Hepatocyte (in vitro differentiated cells): ENCODE data around the gene FBLN2. TPM values are rescaled to one million over a fixed set of nuclear protein-coding genes. Genes with fewer than 3 reads are reported as not detected.

Experiments
- DNase-seq: peaks from one replicate; pipeline ENCODE4 v3.0.0-alpha.2; 2016; ENCODE audit warnings: low spot score
- H2AFZ ChIP-seq: fragments of 200-600 bp; sonication (generic); 2 replicates; pipeline ENCODE4 v1.6.0; 2016; ENCODE audit warnings: antibody characterized with exemption, mild to moderate bottlenecking
- H3K27ac ChIP-seq: fragments of 200-600 bp; sonication (generic); 2 replicates; pipeline ENCODE4 v1.5.1; 2016; ENCODE audit warnings: mild to moderate bottlenecking
- H3K27me3 ChIP-seq: fragments of 200-600 bp; sonication (generic); 2 replicates; pipeline ENCODE4 v1.6.1; 2016
- H3K36me3 ChIP-seq: fragments of 200-600 bp; sonication (generic); replicated peaks from 2 replicates; pipeline ENCODE4 v1.5.1; 2016; ENCODE audit warnings: low read depth; ENCODE audit not compliant: insufficient read depth
- H3K4me1 ChIP-seq: fragments of 200-600 bp; sonication (generic); 2 replicates; pipeline ENCODE4 v1.5.1; 2016; ENCODE audit warnings: mild to moderate bottlenecking, moderate library complexity; ENCODE audit not compliant: insufficient read depth
- H3K4me2 ChIP-seq: fragments of 200-600 bp; sonication (generic); 2 replicates; pipeline ENCODE4 v1.6.0; 2016
- H3K4me3 ChIP-seq: fragments of 200-600 bp; sonication (generic); 2 replicates; pipeline ENCODE4 v1.5.1; 2016; ENCODE audit warnings: mild to moderate bottlenecking
- H3K79me2 ChIP-seq: fragments of 200-600 bp; sonication (generic); 2 replicates; pipeline ENCODE4 v1.6.0; 2017; ENCODE audit warnings: mild to moderate bottlenecking
- H3K9me2 ChIP-seq: fragments of 200-600 bp; sonication (generic); replicated peaks from 2 replicates; pipeline ENCODE4 v1.6.0; 2017; ENCODE audit warnings: mild to moderate bottlenecking; ENCODE audit not compliant: insufficient read depth
- H3K9me3 ChIP-seq: fragments of 200-600 bp; sonication (generic); 2 replicates; pipeline ENCODE4 v1.5.1; 2016; ENCODE audit warnings: low read depth, mild to moderate bottlenecking
- H4K20me1 ChIP-seq: fragments of 200-600 bp; sonication (generic); 2 replicates; pipeline ENCODE4 v1.6.0; 2016; ENCODE audit warnings: mild to moderate bottlenecking; ENCODE audit not compliant: insufficient read depth, poor library complexity, severe bottlenecking
- EZH2 ChIP-seq: fragments of 200-600 bp; sonication (generic); IDR thresholded peaks from 2 replicates; pipeline ENCODE4 v1.6.1; 2016; ENCODE audit warnings: antibody characterized with exemption, mild to moderate bottlenecking, borderline replicate concordance
- EZH2phosphoT487 ChIP-seq: fragments of 200-600 bp; sonication (generic); IDR thresholded peaks from one replicate; pipeline ENCODE4 v1.6.1; 2018; ENCODE audit warnings: antibody characterized with exemption, mild to moderate bottlenecking, low read depth, moderate library complexity; ENCODE audit not compliant: unreplicated experiment, severe bottlenecking
- WGBS: methylation state at CpG from one replicate; pipeline ENCODE4 v1.1.6; 2016; ENCODE audit warnings: low lambda C conversion rate; ENCODE audit errors: missing lambda C conversion rate; 5-methylcytosine and 5-hydroxymethylcytosine counted together
- polyA plus RNA-seq: library from polyadenylated mRNA; unstranded; fragments of >200 nt; fragmentation: Nextera tagmentation; extraction: Ambion mirVana; gene quantifications from 2 replicates; pipeline ENCODE4 v1.2.1, GENCODE V29; 2016
- total RNA-seq: library from RNA; depleted of rRNA; stranded (reverse); fragments of >200 nt; gene quantifications from 2 replicates; pipeline ENCODE4 v1.2.3, GENCODE V29; 2014
- TF ChIP-seq, protein P1 (sequence below): fragments of 200-600 bp; sonication (generic); IDR thresholded peaks from 2 replicates; pipeline ENCODE4 v1.5.1; 2016; ENCODE audit warnings: antibody characterized with exemption, mild to moderate bottlenecking; ENCODE audit not compliant: poor library complexity

The FBLN2 gene
- total and polyA plus RNA-seq, 2 experiments from 2014 or later, result 75.8 to 76.2 TPM

DNA sequence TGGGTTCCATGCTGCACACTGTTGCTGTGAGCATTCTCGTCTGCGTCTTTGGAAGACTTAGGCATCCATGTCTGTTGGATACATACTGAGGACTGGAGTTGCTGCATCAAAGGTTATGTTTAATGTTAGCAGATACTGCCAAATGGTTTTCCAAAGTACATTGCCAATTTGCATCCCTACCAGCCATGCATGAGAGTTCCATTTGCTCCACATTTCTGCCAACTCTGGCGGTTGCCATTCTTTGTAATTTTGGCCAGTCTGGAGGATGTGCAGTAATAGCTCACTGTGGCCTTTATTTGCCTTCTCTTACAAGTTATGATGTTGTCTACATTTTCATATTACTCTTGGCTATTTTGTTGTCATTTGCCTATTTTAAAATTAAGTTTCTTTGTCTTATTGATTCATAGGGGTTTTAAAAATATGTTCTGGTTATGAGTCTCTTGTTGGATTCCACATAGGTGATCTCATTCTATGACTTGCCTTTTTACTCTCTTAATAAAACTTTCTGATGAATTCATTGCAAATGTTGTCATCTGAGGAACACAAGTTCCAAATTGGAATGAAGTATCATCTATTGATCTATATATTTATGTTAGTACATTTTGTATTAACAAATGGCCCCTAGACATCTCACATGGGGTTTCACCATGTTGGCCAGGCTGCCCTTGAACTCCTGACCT is 42.1 kb downstream of the FBLN2 start:
- Histone ChIP-seq H3K4me1 (peaks cover 26% of the 10 kb centered on the region), H3K9me2 (no peaks in the 10 kb centered on the region), H4K20me1 (no peaks in the 10 kb centered on the region), H3K27me3 (no peaks in the 10 kb centered on the region), H3K36me3 (no peaks in the 10 kb centered on the region), H3K9me3 (no peaks in the 10 kb centered on the region), H3K4me2 (no peak overlapping the region), H3K79me2 (no peaks in the 10 kb centered on the region), H2AFZ (no peak overlapping the region), H3K27ac (no peak overlapping the region), H3K4me3 (no peak overlapping the region)
- DNase-seq, result no peak
- WGBS, result 94% methylated on average over 3 of the region's 3 CpGs
- TF ChIP-seq EZH2phosphoT487 (no peak), EZH2 (no peak)
- TF ChIP-seq, protein P1, sequence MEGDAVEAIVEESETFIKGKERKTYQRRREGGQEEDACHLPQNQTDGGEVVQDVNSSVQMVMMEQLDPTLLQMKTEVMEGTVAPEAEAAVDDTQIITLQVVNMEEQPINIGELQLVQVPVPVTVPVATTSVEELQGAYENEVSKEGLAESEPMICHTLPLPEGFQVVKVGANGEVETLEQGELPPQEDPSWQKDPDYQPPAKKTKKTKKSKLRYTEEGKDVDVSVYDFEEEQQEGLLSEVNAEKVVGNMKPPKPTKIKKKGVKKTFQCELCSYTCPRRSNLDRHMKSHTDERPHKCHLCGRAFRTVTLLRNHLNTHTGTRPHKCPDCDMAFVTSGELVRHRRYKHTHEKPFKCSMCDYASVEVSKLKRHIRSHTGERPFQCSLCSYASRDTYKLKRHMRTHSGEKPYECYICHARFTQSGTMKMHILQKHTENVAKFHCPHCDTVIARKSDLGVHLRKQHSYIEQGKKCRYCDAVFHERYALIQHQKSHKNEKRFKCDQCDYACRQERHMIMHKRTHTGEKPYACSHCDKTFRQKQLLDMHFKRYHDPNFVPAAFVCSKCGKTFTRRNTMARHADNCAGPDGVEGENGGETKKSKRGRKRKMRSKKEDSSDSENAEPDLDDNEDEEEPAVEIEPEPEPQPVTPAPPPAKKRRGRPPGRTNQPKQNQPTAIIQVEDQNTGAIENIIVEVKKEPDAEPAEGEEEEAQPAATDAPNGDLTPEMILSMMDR, result no peak

DNA sequence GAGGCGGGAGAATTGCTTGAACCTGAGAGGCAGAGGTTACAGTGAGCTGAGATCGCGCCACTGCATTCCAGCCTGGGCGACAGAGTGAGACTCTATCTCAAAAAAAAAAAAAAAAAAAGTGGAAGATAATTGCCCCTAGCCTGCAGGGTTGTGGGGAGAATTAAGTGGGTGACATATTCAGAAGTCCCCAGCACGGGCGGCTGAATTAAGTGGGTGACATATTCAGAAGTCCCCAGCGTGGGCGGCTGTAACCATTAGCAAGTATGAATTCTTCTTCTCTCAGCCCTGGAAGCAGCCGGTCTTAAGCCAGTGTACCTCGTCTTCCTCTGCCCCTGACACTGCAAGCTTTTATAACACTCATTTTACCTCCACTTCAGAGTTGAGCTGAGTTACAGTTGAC is 44.7 kb downstream of the FBLN2 start:
- Histone ChIP-seq H3K4me2 (no peak overlapping the region), H4K20me1 (no peaks in the 10 kb centered on the region), H3K27ac (no peak overlapping the region), H3K9me3 (no peaks in the 10 kb centered on the region), H3K4me1 (peaks cover 10% of the 10 kb centered on the region), H2AFZ (no peak overlapping the region), H3K4me3 (no peak overlapping the region), H3K27me3 (no peaks in the 10 kb centered on the region), H3K36me3 (no peaks in the 10 kb centered on the region), H3K9me2 (no peaks in the 10 kb centered on the region), H3K79me2 (no peaks in the 10 kb centered on the region)
- TF ChIP-seq EZH2phosphoT487 (no peak), EZH2 (no peak)
- WGBS, result 90% methylated on average over 10 of the region's 10 CpGs
- no peak for DNase-seq

DNA sequence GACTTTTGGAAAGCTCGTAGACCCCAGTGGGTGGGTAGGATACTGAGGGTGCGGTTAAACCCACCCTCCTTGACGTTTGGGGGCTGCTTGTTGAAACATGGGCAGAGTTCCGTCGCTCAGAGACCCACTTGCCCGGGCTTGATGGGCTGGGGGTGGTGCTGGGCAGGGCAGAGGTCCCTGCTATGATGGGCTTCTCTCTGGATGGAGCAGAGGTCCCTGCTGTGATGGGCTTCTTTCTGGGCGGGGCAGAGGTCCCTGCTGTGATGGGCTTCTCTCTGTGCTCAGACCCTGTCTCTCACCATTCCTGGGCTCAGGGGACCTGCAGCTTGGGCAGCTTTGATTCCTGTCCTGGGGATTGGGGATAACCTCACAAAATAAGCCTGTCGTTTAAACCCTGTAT is 45.2 kb downstream of the FBLN2 start:
- DNase-seq, result no peak
- 77% methylated on average over 8 of the region's 8 CpGs for WGBS
- no peak for TF ChIP-seq EZH2
- TF ChIP-seq EZH2phosphoT487, result no peak
- TF ChIP-seq, protein P1, result no peak
- Histone ChIP-seq H3K9me3 (no peaks in the 10 kb centered on the region), H4K20me1 (no peaks in the 10 kb centered on the region), H3K27me3 (no peaks in the 10 kb centered on the region), H3K36me3 (no peaks in the 10 kb centered on the region), H2AFZ (no peak overlapping the region), H3K27ac (no peak overlapping the region), H3K4me2 (no peak overlapping the region), H3K9me2 (no peaks in the 10 kb centered on the region), H3K4me1 (peaks cover 5% of the 10 kb centered on the region), H3K79me2 (no peaks in the 10 kb centered on the region), H3K4me3 (no peak overlapping the region)

DNA sequence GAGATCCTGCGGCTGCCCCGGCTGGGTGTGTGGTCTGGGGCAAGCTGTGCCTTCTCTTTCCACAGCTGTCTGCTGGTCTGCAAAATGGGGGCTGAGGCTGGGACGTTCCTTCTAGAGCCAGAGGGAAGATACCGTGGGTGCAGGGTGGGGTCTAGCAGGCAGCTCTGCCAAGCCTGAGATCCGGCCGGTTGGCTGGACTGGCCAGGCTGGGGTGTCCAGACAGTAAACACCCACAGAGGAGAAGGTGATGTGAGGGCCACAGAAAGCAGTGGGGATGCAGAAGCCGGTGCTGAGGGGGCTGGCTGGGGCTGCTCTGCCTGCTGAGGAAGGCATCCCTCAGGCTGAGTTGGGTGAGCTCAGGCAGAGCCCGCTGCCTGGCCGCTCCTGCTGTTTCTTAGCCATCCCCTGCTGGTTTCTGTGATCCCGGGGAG is 46.1 kb downstream of the FBLN2 start:
- DNase-seq, result no peak
- TF ChIP-seq, protein P1, result no peak
- TF ChIP-seq EZH2phosphoT487, result no peak
- H4K20me1 ChIP-seq, result no peaks in the 10 kb centered on the region

More for the DNA sequence above, 46.1 kb downstream of the FBLN2 start:
- Histone ChIP-seq H3K4me3 (no peak overlapping the region), H3K9me3 (no peaks in the 10 kb centered on the region), H2AFZ (no peak overlapping the region), H3K4me2 (no peak overlapping the region), H3K27me3 (no peaks in the 10 kb centered on the region), H3K4me1 (peaks cover 3% of the 10 kb centered on the region), H3K27ac (no peak overlapping the region), H3K36me3 (no peaks in the 10 kb centered on the region), H3K9me2 (no peaks in the 10 kb centered on the region), H3K79me2 (no peaks in the 10 kb centered on the region)
- 29% methylated on average over 6 of the region's 10 CpGs for WGBS
